ENCODE measurements around the gene ARHGAP44. TPM values are rescaled to one million over a fixed set of nuclear protein-coding genes. Genes with fewer than 3 reads are reported as not detected.

The ARHGAP44 gene
- total and polyA plus RNA-seq, 2 of the 8 experiments (the other 6 are each of a cell fraction or from before 2014, with no cell fraction given), result 6.2 to 22.2 TPM

DNA sequence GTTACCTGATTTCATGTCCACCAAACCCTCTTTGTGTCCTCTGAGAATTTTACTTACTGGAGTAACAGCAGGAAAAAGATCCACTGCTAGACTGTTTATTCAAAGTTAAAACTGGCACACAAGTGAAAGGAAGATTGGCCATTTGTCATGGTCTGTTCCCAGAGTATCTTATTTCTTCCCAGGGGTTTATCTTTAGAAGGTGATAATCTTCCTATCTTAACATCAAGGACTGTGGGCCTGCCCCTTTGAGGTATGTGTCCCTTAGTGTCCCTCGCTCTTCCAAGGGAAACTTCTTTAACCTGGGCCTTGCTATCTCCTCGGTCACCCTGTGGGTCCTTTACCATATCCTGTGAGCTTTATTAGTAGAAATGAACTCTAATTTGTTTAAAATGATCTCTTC, 49.7 kb downstream of the ARHGAP44 start:
- H2AK5ac ChIP-seq (ENCODE audit: low read depth, low read length), result no peak overlapping the region
- no peaks in the 10 kb centered on the region for H4K20me1 ChIP-seq (replicated peaks in 1 of 2; ENCODE audit: control insufficient read depth in 1 of 2, insufficient read depth in 2 of 2, low read length in 2 of 2)
- 82% methylated on average over 2 of the region's 2 CpGs; no CpG with 5 or more reads in 1 of the 2 experiments for WGBS, 2 experiments (ENCODE audit: extremely low coverage in 1 of 2, insufficient coverage in 1 of 2, insufficient read length in 1 of 2, insufficient replicate concordance in 2 of 2, low coverage in 1 of 2, low lambda C conversion rate in 2 of 2, missing lambda C conversion rate in 1 of 2)
- H3K27me3 ChIP-seq (replicated peaks in 1 of 4; ENCODE audit: control insufficient read depth in 3 of 4, extremely low read depth in 1 of 4, insufficient read depth in 3 of 4, low read length in 3 of 4), result no peaks in the 10 kb centered on the region
- peaks cover 0 to 3% (median 0%) of the 10 kb centered on the region in 4 experiments; a peak in 2 of 7 replicates for H3K4me1 ChIP-seq (replicated peaks in 1 of 4; ENCODE audit: control insufficient read depth in 3 of 4, insufficient read depth in 4 of 4, low read length in 3 of 4)
- no peak overlapping the region for H2AFZ ChIP-seq (ENCODE audit: low read length)
- H3K27ac ChIP-seq (ENCODE audit: low read depth, low read length), result no peak overlapping the region
- POLR2A ChIA-PET (ENCODE audit: partially characterized antibody), result no interaction called here
- H2BK120ac ChIP-seq (replicated peaks; ENCODE audit: low read depth, low read length), result no peak overlapping the region
- H3K18ac ChIP-seq (ENCODE audit: extremely low read depth, low read length), result no peak overlapping the region
- H3K9ac ChIP-seq (replicated peaks in 1 of 4; ENCODE audit: extremely low read depth in 1 of 4, low read depth in 3 of 4, low read length in 3 of 4), result no peak overlapping the region
- no peak overlapping the region for H2BK12ac ChIP-seq (ENCODE audit: low read depth, low read length)
- CTCF ChIA-PET (ENCODE audit: partially characterized antibody), result no interaction called here
- H3K23me2 ChIP-seq (ENCODE audit: low read depth, low read length), result no peaks in the 10 kb centered on the region
- peaks cover 0 to 4% of the 10 kb centered on the region in 2 experiments; a peak in 1 of 4 replicates for H3K9me3 ChIP-seq (ENCODE audit: insufficient read depth in 2 of 2, low read depth in 1 of 2, low read length in 1 of 2)
- TF ChIP-seq HDAC6 (IDR thresholded peaks at IDR 0.05; ENCODE audit: low read depth, low read length), result no peak
- TF ChIP-seq RNF2 (IDR thresholded peaks at IDR 0.05; ENCODE audit: borderline replicate concordance, low read depth, low read length, missing control alignments, poor library complexity, severe bottlenecking), result no peak
- TF ChIP-seq, protein P1, sequence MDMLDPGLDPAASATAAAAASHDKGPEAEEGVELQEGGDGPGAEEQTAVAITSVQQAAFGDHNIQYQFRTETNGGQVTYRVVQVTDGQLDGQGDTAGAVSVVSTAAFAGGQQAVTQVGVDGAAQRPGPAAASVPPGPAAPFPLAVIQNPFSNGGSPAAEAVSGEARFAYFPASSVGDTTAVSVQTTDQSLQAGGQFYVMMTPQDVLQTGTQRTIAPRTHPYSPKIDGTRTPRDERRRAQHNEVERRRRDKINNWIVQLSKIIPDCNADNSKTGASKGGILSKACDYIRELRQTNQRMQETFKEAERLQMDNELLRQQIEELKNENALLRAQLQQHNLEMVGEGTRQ (IDR thresholded peaks at IDR 0.05; ENCODE audit: low read length), result no peak
- TF ChIP-seq, protein P2, sequence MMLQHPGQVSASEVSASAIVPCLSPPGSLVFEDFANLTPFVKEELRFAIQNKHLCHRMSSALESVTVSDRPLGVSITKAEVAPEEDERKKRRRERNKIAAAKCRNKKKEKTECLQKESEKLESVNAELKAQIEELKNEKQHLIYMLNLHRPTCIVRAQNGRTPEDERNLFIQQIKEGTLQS (IDR thresholded peaks at IDR 0.05; ENCODE audit: insufficient read depth, low read depth, low read length), result no peak
- no peak overlapping the region for H2BK20ac ChIP-seq (ENCODE audit: low read length)
- no peak overlapping the region for H3K4ac ChIP-seq (replicated peaks; ENCODE audit: insufficient read length, low read depth, low read length)
- no peak overlapping the region for H3K4me3 ChIP-seq (ENCODE audit: extremely low read depth in 1 of 4, insufficient read depth in 2 of 4, low read depth in 3 of 4, low read length in 4 of 4)
- no peaks in the 10 kb centered on the region; a peak in 1 of 8 replicates for H3K36me3 ChIP-seq (ENCODE audit: control insufficient read depth in 2 of 4, insufficient read depth in 4 of 4, low read length in 3 of 4)
- peak overlapping the region; percentile 67 for H3K56ac ChIP-seq (replicated peaks; ENCODE audit: insufficient read length, low read depth, low read length)
- no peak overlapping the region for H2BK5ac ChIP-seq (ENCODE audit: low read depth, low read length)
- no peak overlapping the region for H3K4me2 ChIP-seq (ENCODE audit: insufficient read depth in 1 of 2, low read depth in 2 of 2, low read length in 2 of 2)
- no peak overlapping the region for H4K8ac ChIP-seq (ENCODE audit: extremely low read depth, insufficient read depth, low read length)
- no peak overlapping the region for H2BK15ac ChIP-seq (ENCODE audit: low read length)
- no peaks in the 10 kb centered on the region for H3K79me1 ChIP-seq (ENCODE audit: low read depth, low read length)
- no peak overlapping the region for H4K91ac ChIP-seq (replicated peaks; ENCODE audit: insufficient read length, low read length)
- no peak overlapping the region for H3K23ac ChIP-seq (ENCODE audit: insufficient read length)
- H4K5ac ChIP-seq (ENCODE audit: insufficient read length, low read depth, low read length), result no peak overlapping the region
- FAIRE-seq (no peak), DNase-seq (ENCODE audit: low read depth in 1 of 2, low spot score in 2 of 2) (no peak)
- no peak overlapping the region for H3K14ac ChIP-seq (ENCODE audit: insufficient read length)
- peaks cover 0 to 4% of the 10 kb centered on the region in 2 experiments; a peak in 1 of 4 replicates for H3K79me2 ChIP-seq (ENCODE audit: control insufficient read depth in 1 of 2, insufficient read depth in 2 of 2, low read length in 2 of 2)

All from H1 (cell line).